GM12872 (cell line): ENCODE results near the gene PON1.

Experiments used
- CTCF ChIP-seq: IDR thresholded peaks from 3 replicates; pipeline ENCODE4 v1.5.1; 2011; ENCODE audit warnings: low read depth, mild to moderate bottlenecking, low read length, moderate library complexity; ENCODE audit not compliant: insufficient read depth

Gene PON1

DNA sequence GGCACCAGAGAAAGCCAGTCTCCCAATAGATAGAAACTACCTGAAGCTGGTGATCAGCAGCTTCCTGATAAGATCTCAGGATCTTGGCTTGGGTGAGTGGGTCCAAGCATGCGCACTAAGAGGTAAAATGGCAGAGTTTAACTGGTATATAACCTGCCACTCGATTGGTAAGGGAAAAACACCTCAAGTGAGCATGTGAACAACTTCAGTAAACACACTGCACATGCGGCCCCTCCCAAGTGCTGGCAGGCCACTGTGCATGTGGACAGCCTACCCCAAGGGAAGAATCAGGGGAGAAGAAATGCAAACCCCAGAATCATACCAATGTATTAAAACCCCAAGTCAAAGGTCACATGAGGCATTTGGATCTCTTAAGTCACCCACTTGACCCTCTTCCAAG lies 17.7 kb upstream of the PON1 start:
- no peak for TF ChIP-seq CTCF

GRCh38 chr7:95340491-95340890 lies 16.2 kb upstream of the PON1 start:
- TF ChIP-seq CTCF: no peak

GRCh38 chr7:95338832-95339231 lies 14.5 kb upstream of the PON1 start:
- no peak for TF ChIP-seq CTCF

- no peak for TF ChIP-seq CTCF
Measured at GRCh38 chr7:95335093-95335492, 10.8 kb upstream of the PON1 start.

DNA sequence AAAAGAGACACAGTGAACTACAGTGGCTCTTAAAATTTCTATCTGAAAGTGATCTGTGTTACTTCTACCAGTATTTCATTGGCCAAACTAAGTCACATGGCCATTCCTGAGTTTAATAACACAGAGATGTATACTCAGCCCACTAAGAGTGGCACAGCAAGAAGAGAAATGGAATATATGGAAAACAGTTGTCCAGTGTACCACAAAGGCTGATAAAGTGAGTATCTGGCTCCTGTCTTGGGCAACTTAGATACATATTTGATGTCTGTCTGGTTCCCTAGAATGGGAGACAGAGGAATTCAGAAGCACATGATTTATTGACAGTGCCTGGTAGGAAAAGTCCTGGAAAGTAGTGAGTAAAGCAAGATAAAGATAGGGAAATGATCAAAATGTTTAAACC lies 10.1 kb upstream of the PON1 start:
- TF ChIP-seq CTCF: no peak

GRCh38 chr7:95330961-95331337 lies 6.6 kb upstream of the PON1 start:
- no peak for TF ChIP-seq CTCF

- no peak for TF ChIP-seq CTCF
Measured at GRCh38 chr7:95330204-95330960, 6.0 kb upstream of the PON1 start.
